Inflammatory macrophage treated with lipopolysaccharide for 1 hour (primary cell): ENCODE results near the gene ALDH3B2.
"Not testable (repeated sequence)": the region's sequence is repeated elsewhere in the genome, so short reads cannot be mapped to it uniquely, and the experiment has no call there.

ENCODE experiments used
- DNase-seq, 2 donors: peaks; one replicate each; pipeline ENCODE4 v3.0.0-alpha.2; 2020 to 2022

The ALDH3B2 gene

GRCh38 chr11:67682126-67683034 is 8.0 kb upstream of the ALDH3B2 start:
- not testable (repeated sequence) for DNase-seq

GRCh38 chr11:67680696-67681470 is 6.5 kb upstream of the ALDH3B2 start:
- no peak for DNase-seq

- no peak for DNase-seq
Observed at GRCh38 chr11:67675058-67675747, 780 bp upstream of the ALDH3B2 start.

- DNase-seq, result no peak
Observed at GRCh38 chr11:67673902-67674301, 521 bp downstream of the ALDH3B2 start.

GRCh38 chr11:67673358-67673757 is 1.1 kb downstream of the ALDH3B2 start:
- DNase-seq, result no peak

GRCh38 chr11:67671211-67671520 is 3.3 kb downstream of the ALDH3B2 start:
- DNase-seq, result no peak

- DNase-seq, result no peak
Observed at GRCh38 chr11:67670316-67671210, 3.9 kb downstream of the ALDH3B2 start.

GRCh38 chr11:67668192-67668551 is 6.3 kb downstream of the ALDH3B2 start:
- no peak for DNase-seq

GRCh38 chr11:67667490-67668191 is 6.8 kb downstream of the ALDH3B2 start:
- no peak for DNase-seq

GRCh38 chr11:67666676-67667489 is 7.5 kb downstream of the ALDH3B2 start:
- DNase-seq, result no peak

GRCh38 chr11:67666303-67666645 is 8.1 kb downstream of the ALDH3B2 start:
- DNase-seq, result no peak

- no peak for DNase-seq
Observed at GRCh38 chr11:67665541-67666302, 8.7 kb downstream of the ALDH3B2 start.

- DNase-seq, result no peak
Observed at GRCh38 chr11:67664696-67665540, 9.5 kb downstream of the ALDH3B2 start.

GRCh38 chr11:67664213-67664585 is 10.2 kb downstream of the ALDH3B2 start:
- no peak for DNase-seq

GRCh38 chr11:67663532-67664212 is 10.8 kb downstream of the ALDH3B2 start:
- DNase-seq, result no peak

- no peak for DNase-seq
Observed at GRCh38 chr11:67662835-67663531, 11.4 kb downstream of the ALDH3B2 start.

GRCh38 chr11:67662142-67662834 is 12.1 kb downstream of the ALDH3B2 start:
- DNase-seq, result no peak
